NCI-H526 (cell line): Measurements from ENCODE around the gene PDILT.

Experiments
- DNase-seq, 2 experiments: peaks; one replicate each; lab custom pipeline; 2025; lab: John Stamatoyannopoulos, UW

PDILT gene

GRCh38 chr16:20363191-20363590, 41.3 kb downstream of the PDILT start:
- DNase-seq = no peak

GRCh38 chr16:20359997-20360396, 44.5 kb downstream of the PDILT start:
- DNase-seq = peak in 1 of 2 experiments; percentile 11

DNA sequence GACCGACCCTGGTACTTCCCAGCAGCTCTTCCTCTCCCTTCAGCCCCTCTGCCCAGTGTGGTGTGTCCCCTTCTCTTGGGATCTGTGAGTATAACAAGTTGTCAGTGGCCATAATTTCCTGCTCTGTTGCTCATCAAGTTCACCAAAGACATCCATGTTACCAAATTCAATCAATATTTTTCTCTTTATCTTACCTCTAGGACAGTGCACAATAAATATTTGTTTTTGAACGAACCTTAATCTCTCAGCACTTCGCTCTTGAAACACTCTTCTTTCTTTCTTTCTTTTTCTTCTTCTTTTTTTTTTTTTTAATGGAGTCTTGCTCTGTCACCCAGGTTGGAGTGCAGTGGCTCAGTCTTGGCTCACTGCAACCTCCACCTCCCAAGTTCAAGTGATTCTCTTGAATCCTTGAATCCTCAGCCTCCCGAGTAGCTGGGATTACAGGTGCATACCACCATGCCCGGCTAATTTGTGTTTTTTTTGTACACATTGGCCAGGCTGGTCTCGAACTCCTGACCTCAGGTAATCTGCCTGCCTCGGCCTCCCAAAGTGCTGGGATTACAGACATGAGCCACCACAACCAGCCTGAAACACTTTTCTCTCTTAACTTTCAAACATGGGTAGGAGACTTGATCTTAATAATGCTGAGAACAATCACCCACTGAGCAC, 49.3 kb downstream of the PDILT start:
- DNase-seq = no peak

DNA sequence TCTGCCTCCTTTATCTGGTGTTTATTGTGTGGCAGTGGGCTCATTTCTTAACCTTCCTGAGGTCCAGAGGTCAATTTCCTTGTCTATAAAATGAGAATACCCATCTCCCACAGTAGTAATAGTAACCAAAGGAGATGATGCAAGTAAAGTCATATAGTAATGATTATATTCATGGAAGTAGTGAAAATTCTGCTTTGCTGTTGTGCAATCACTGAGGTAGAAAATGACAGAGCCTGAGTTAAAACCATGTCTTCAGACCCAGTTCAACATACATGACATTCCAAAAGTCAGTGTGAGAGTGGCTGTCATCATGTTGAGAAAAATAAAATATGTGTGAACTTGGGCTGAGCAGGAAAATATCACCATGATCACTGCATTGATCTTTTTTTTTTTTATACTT, 51.2 kb downstream of the PDILT start:
- no peak for DNase-seq

- DNase-seq = no peak
Observed at GRCh38 chr16:20352615-20353014, 51.9 kb downstream of the PDILT start, which contains the start of gene UMOD. Gene UMOD (minus strand): TSS chr16:20352715. CDS start chr16:20350737, 1,978 bp downstream.

GRCh38 chr16:20349615-20350014, 54.9 kb downstream of the PDILT start:
- DNase-seq = no peak

GRCh38 chr16:20348365-20349185, 56.0 kb downstream of the PDILT start:
- peak in 1 of 2 experiments; percentile 16 for DNase-seq

GRCh38 chr16:20347666-20348364, 56.7 kb downstream of the PDILT start:
- peak in 1 of 2 experiments; percentile 1 for DNase-seq

DNA sequence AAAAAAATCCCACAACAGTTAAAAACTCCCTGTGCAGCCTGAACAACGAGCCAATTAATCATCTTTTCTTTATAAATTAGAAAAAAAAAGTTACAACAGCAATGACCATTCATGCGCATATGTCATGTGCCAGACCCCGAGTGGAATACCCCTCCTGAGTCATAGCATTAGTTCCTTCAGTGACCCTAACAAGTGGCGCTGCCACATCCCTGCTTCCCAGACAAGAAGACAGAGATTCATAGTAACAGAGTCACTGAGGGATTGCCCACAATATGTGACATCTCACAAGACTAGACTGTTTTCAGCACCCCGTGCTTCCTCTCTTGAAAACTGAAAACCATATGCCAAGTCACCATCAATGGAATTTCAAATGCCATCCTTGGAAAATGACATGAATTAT, 59.9 kb downstream of the PDILT start:
- no peak for DNase-seq

DNA sequence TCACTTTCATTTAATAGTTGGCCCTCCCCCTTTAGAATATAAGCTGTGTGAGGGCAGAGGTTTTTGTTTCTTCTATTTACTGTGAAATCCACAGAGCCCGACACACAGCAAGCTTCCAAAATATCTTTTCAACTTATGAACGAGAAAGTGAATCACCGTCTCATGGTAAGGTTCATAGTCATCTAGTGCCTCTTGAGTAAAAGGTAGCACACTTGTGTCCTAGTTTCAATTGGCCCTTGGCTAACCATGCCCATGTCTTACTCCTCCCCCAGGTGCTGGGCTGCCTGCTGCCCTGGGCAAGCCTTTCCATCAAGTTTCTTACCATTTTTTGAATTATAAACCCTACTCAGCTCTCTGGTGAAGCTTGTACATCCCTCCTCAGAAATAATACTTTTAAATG, 64.8 kb downstream of the PDILT start:
- DNase-seq = no peak

DNA sequence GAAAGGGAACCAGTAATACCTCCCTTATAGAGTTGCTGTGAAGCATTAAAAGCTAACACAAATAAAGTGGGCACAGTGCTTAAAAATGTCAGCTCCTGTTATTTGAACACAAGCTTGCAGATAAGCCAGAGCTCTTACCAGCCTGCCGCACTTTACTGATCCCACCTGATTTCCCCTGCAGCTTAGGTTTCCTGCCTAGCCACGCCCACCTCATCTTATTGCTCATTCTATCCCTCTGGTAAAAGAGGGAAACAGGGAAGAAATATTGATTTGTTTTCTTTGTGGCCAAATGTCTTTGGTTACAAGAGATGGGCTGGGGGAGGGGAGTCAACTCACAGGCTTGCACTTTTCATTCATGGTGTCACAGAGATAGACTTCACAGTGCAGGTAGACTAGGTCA, 67.6 kb downstream of the PDILT start:
- DNase-seq = no peak

- DNase-seq = no peak
Observed at GRCh38 chr16:20334396-20334795, 70.1 kb downstream of the PDILT start.

DNA sequence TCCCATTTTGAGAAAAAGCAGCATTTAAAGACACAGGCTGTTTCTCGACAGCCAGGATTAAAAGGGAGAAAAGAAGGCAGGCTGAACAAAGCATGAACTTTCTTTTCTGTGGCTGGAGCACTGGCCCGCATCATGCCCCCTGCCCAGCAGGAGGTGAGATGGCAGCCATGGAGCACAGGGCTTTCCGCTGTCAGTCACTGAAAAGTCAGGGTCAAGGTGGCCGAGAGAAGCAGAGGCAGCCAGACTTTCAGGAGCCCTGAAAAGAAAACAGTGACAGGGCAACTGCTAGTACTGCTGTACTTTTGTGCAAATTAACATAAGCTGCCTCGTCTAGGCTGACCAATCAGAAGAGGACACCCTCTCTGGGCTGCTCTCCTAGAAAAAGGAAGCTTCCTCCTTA, 71.4 kb downstream of the PDILT start:
- DNase-seq = no peak

DNA sequence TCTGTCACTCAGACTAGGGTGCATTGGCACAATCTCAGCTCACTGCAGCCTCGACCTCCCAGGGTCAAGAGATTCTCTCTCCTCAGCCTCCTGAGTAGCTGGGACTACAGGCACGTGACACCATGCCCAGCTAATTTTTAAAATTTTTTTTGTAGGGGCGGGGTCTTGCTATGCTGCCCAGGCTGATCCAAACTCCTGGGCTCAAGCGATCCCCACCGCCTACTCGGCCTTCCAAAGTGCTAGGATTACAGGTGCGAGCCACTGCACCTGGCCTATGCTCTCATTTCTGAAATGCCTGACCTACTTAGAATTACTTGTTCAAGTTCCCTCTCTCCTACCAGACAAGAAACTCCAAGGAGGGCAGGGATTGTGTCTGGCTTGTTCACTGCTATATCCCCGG, 72.1 kb downstream of the PDILT start:
- DNase-seq = no peak

DNA sequence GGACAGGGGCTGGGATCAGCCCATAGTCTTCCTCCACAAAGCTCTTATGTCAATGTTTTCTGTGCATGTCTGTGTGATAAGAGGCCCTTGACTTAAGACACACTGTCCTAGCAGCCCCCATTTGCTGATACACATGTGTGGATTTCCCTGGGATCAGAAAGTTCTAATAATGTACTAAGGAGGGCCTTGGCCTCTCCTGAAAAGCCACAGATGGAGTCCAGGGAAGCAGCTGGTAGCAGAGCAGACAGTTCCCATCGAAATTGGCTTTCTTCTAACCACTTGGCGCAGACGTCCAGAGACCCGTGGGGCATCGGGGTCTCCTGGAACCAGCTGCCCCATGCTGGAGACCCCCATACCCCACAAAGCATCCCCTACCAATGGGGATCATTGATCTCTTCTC, 72.9 kb downstream of the PDILT start:
- no peak for DNase-seq

- no peak for DNase-seq
Observed at GRCh38 chr16:20329392-20330138, 75.0 kb downstream of the PDILT start.

GRCh38 chr16:20327444-20328041, 77.0 kb downstream of the PDILT start, which contains the start of gene GP2:
Gene GP2 (minus strand): TSS chr16:20327513. CDS start chr16:20326431, 1,082 bp downstream.
- DNase-seq = no peak

- DNase-seq = no peak
Observed at GRCh38 chr16:20326321-20326720, 78.2 kb downstream of the PDILT start.

DNA sequence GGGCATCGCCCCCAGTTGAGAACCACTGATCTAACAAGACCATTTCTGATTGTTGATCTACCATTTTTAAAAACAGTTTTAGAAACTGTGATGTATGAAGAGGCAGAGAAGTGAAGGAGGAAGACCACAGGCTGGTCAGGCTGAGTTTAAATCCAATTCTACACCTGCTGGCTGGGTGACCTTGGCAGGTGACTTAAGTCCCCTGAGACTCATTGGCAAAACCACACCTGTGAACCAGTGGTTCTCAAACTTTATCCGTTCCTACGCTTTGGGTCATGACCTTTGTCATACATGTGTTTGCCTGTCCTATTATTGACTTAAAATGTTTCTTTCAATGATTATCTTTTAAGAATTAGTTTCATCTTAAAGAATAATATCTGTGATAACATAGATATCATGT, 79.5 kb downstream of the PDILT start:
- DNase-seq = no peak

- DNase-seq = no peak
Observed at GRCh38 chr16:20323591-20324117, 80.9 kb downstream of the PDILT start.

DNA sequence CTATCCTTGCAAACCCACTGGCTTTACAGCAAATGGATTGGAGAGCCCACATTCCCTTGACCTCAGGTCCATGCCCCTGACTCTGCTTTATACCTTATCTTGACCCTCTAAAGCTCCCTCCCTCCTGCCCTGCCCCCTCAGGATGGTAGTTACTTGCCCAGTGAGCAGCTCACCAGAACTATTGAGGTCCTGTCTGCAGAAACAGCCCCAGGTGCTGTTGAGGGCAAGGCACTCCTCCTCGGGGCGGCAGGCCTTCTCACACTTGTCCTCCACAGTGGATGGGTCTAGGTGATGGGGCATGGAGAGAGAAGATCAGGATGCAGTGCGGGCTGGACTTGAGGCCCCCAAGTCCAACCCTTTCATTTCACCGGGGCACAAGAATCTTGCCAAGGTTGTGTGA, 81.8 kb downstream of the PDILT start:
- DNase-seq = no peak
